DMS 273 (cell line): Measurements from ENCODE around the gene SRL.
"Not testable (repeated sequence)": the region's sequence is repeated elsewhere in the genome, so short reads cannot be mapped to it uniquely, and the experiment has no call there.

ENCODE experiments used
- DNase-seq: peaks from one replicate; lab custom pipeline; 2025; ENCODE audit not compliant: unreplicated experiment; lab: John Stamatoyannopoulos, UW

Gene SRL

DNA sequence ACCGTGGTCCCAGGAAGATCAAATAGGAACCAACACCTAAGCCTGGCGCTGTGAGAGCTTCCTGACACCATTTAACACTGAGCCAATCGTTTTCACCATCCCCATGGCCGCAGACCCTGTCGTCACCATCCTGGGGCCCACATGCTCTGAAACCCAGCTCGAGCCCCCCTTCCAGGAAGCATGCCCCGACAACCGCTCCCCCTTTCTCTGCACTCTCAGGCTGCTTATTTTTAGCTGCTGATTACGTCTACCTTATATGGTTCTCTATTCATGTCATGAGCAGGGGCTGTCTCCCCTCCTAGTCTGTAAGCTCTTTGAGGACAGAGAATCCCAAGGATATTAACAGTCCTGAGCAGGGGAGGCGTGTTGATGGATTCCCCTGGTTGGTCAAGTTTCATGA, 10.5 kb downstream of the SRL start:
- no peak for DNase-seq

DNA sequence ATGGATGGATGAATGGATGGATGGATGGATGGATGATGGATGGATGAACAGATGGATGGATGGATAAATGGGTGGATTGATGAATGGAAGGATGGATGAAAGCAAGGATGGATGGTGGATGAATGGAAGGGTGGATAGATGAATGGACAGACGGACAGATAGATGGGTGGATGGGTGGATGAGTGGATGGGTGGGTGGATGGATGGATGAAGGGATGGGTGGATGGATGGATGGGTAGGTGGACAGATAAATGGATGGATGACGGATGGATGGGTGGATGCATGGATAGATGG, 14.9 kb downstream of the SRL start:
- no peak for DNase-seq

- no peak for DNase-seq
Measured at GRCh38 chr16:4226251-4227039, 15.4 kb downstream of the SRL start.

GRCh38 chr16:4225075-4225474, 16.8 kb downstream of the SRL start:
- no peak for DNase-seq

DNA sequence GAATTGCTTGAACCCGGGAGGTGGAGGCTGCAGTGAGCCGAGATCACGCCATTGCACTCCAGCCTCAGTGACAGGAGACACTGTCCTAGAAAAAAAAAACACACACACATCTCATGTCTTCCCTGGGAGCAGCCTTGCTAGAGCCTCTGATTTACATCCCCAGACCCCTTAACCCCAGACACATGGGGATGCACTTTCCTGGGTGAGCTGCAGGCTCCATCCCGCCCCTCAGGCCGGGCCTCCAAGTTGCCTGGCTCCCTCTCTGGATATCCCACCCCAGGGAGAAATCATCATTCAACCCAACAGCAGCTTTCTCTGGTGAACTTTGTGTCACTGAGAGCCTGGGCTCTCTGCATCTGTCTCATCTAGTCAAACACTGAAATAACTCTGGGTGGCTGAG, 21.5 kb downstream of the SRL start:
- no peak for DNase-seq

- no peak for DNase-seq
Measured at GRCh38 chr16:4218202-4218601, 23.7 kb downstream of the SRL start.

GRCh38 chr16:4217204-4218131, 24.4 kb downstream of the SRL start:
- DNase-seq: peak; percentile 37

DNA sequence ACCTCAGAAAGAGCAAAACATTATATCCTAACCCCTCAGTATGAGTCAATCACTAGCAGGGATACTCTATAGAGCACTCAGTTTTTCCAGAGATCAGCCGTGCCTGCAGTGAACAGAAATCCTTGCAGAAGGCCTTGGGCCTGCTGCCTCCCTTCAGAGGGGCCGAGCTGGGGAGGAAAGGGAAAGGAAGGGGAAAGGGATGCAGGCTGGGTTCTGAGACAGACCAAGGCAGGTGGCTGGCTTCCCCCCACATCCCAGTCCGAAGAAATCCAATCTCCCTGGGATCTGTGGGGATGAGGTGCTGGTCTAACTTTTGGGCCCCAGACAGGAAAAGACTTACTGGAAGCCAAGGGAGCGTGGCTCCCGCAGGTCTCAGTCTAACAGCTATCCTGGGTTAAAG, 25.3 kb downstream of the SRL start:
- DNase-seq: no peak

- no peak for DNase-seq
Measured at GRCh38 chr16:4215106-4215505, 26.8 kb downstream of the SRL start.

DNA sequence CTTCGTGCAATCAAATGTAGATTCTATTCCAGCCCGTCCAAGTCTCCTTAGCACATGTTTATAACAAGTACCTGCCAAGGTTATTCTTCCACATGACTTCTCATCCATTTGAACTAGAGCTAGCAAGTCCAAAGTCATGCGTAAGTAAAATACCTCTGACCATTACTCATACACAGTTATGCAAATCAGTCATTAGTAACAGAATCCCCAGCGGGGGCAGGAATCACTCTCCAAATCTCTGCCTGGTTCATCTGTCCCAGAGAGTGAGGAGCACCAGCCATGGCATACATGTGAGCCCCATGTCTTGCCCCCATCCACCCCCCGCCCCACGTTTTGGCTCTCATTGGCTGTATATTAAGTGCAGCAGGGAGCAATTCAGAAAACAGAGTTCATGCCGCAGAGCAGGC, 27.7 kb downstream of the SRL start:
- DNase-seq: peak; percentile 55

DNA sequence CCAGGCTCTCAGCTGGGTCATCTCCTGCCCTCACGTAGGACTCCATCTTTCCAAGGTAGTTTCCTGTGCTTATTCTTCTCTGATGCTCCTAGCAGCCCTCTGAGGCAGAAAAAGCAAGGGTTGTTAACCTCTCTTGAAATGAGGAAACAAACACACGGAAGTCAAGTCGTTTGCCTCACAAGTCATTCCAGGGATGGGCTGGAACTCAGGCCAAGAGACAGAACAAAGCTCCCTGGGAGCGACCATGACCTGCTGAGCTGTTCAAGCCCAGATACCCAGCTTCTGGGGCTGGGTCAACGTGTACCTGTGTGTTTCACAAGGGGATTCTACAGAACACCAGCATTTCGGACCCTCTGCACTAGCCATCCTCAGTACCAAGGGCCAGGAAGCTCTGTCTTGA, 28.1 kb downstream of the SRL start:
- DNase-seq: no peak

GRCh38 chr16:4212934-4213296, 29.0 kb downstream of the SRL start:
- DNase-seq: no peak

GRCh38 chr16:4212211-4212933, 29.5 kb downstream of the SRL start:
- no peak for DNase-seq

- DNase-seq: not testable (repeated sequence)
Measured at GRCh38 chr16:4211445-4212210, 30.3 kb downstream of the SRL start.

DNA sequence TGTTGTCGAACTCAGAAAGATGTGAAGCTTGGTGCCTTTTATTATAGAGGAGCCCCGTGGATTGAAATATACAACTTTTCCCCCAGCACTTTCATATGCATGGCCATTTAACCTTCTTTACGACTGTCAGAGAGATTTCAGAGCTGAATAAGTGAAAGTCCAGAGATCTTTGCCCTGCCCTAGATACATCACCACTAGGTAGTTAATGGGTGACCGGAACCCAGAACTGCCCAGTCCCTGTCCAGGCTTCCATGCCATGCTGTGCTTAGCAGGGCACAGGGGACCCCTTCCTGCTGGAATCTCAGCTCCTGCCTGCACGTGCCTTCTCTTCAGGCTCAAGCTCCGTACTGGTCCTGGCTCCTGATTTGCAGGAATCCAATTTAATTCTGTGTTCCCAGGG, 32.2 kb downstream of the SRL start:
- no peak for DNase-seq

DNA sequence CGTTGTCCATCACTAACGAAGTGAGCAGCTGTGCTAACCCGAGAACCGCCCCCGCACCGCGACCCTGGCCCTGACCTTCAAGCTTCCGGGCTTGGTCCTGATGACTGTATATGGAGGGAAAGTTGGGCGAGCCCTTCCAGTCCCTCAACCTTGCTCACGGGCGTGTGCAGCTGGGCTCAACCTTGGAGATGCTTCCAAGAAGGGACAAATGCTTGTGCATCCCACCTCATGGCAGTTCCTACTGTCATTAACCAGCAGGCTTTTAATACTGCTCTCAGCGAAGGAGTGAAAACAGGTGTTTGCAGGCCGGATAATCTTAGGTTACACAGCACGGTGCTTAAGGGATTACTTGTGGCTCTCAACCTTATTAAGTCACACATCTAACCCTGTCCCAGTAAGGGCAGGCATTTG, 33.5 kb downstream of the SRL start:
- DNase-seq: no peak

- DNase-seq: no peak
Measured at GRCh38 chr16:4207683-4208340, 34.1 kb downstream of the SRL start.

- no peak for DNase-seq
Measured at GRCh38 chr16:4207229-4207628, 34.7 kb downstream of the SRL start.

GRCh38 chr16:4206680-4207079, 35.2 kb downstream of the SRL start:
- DNase-seq: no peak

DNA sequence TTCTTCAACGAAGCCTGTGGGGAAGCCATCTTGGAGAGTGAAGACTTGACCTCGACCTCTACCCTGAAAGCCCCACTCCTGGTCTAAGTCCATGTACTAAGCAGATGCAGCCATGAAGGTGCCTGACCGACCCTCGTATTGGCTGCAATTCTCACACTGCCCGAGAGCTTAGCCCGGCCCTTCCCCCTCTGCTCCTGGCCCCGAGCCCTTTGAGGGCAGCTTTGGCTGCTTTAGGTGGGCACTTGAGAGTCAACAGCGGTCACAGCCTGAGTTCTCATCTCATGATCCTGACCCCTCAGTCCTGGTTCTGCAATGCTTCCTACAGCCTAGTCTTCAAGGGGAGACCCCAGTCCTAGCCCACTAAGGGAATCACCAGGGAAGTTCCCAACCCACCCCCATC, 35.9 kb downstream of the SRL start:
- DNase-seq: no peak

DNA sequence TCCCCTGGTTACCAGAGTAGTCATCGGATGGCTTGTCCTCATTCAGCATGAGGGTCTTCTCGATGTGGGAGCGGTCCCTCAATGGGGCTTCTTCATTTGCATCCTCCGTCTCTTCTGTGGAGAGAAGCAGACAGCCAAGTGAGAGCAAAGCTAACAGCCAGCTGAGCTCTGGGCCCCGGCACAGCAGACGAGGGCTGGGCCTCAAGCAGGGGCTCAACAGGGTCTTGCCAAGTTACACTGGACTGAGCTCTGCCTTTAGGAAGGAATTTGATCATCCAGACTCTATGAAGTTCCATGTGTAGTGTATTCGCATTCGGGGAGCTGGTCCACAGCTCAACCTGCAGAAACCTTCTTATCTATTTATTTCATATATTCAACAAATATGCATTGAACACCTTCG, 37.4 kb downstream of the SRL start:
- no peak for DNase-seq
